PFSK-1 (cell line): ENCODE results near the gene PRDM15.

Experiments
- FOXP2 ChIP-seq: optimal IDR thresholded peaks from 2 replicates; pipeline ENCODE3; 2011; ENCODE audit warnings: borderline replicate concordance, control low read depth, inconsistent platforms; ENCODE audit not compliant: insufficient read depth; ENCODE audit errors: extremely low read length, extremely low read depth
- POLR2AphosphoS5 ChIP-seq: IDR thresholded peaks from 2 replicates; pipeline ENCODE4 v1.6.1; 2012; ENCODE audit warnings: low read depth, mild to moderate bottlenecking, control low read depth, low read length, moderate library complexity
- REST ChIP-seq, 2 experiments: IDR thresholded peaks; 2 replicates each; pipeline versions ENCODE4 v1.6.1 to v1.8.0; 2011 to 2012; ENCODE audit warnings: low read depth in 2 of 2, low read length in 2 of 2, control low read depth in 1 of 2, inconsistent platforms in 1 of 2, mild to moderate bottlenecking in 1 of 2, moderate library complexity in 1 of 2; ENCODE audit not compliant: insufficient read depth in 1 of 2
- SIN3A ChIP-seq: IDR thresholded peaks from 2 replicates; pipeline ENCODE4 v1.6.1; 2012; ENCODE audit warnings: mild to moderate bottlenecking, low read length, moderate library complexity, borderline replicate concordance; ENCODE audit not compliant: insufficient read depth
- TAF1 ChIP-seq: IDR thresholded peaks from 2 replicates; pipeline ENCODE4 v1.6.1; 2012; ENCODE audit warnings: low read length, control low read depth, borderline replicate concordance; ENCODE audit not compliant: insufficient read depth

The PRDM15 gene

GRCh38 chr21:41796476-41797080 is 82.6 kb downstream of the PRDM15 start:
- TF ChIP-seq REST (IDR thresholded peaks at IDR 0.05; ENCODE audit: insufficient read depth in 1 of 2, low read depth in 2 of 2, low read length in 2 of 2) (no peak), SIN3A (no peak), POLR2AphosphoS5 (no peak), TAF1 (no peak), FOXP2 (no peak)

GRCh38 chr21:41795726-41796125 is 83.4 kb downstream of the PRDM15 start:
- TF ChIP-seq TAF1 (no peak), POLR2AphosphoS5 (no peak), FOXP2 (no peak), SIN3A (no peak), REST (IDR thresholded peaks at IDR 0.05; ENCODE audit: insufficient read depth in 1 of 2, low read depth in 2 of 2, low read length in 2 of 2) (no peak)

GRCh38 chr21:41794600-41794999 is 84.5 kb downstream of the PRDM15 start:
- no peak for TF ChIP-seq TAF1
- TF ChIP-seq POLR2AphosphoS5, result no peak
- TF ChIP-seq SIN3A, result no peak
- no peak for TF ChIP-seq FOXP2
- no peak for TF ChIP-seq REST (IDR thresholded peaks at IDR 0.05; ENCODE audit: insufficient read depth in 1 of 2, low read depth in 2 of 2, low read length in 2 of 2)

- TF ChIP-seq REST (IDR thresholded peaks at IDR 0.05; ENCODE audit: insufficient read depth in 1 of 2, low read depth in 2 of 2, low read length in 2 of 2) (no peak), POLR2AphosphoS5 (no peak), FOXP2 (no peak), TAF1 (no peak), SIN3A (no peak)
Measured at GRCh38 chr21:41792711-41793110, 86.4 kb downstream of the PRDM15 start.

GRCh38 chr21:41786509-41786987 is 92.6 kb downstream of the PRDM15 start:
- TF ChIP-seq POLR2AphosphoS5, result no peak
- TF ChIP-seq REST (IDR thresholded peaks at IDR 0.05; ENCODE audit: insufficient read depth in 1 of 2, low read depth in 2 of 2, low read length in 2 of 2), result no peak
- TF ChIP-seq SIN3A, result no peak
- no peak for TF ChIP-seq FOXP2
- TF ChIP-seq TAF1, result no peak
